ENCODE measurements around the gene SGTA.
A peak's percentile ranks its signal among the peaks of the same experiment; 100 is the strongest.

Gene SGTA

DNA sequence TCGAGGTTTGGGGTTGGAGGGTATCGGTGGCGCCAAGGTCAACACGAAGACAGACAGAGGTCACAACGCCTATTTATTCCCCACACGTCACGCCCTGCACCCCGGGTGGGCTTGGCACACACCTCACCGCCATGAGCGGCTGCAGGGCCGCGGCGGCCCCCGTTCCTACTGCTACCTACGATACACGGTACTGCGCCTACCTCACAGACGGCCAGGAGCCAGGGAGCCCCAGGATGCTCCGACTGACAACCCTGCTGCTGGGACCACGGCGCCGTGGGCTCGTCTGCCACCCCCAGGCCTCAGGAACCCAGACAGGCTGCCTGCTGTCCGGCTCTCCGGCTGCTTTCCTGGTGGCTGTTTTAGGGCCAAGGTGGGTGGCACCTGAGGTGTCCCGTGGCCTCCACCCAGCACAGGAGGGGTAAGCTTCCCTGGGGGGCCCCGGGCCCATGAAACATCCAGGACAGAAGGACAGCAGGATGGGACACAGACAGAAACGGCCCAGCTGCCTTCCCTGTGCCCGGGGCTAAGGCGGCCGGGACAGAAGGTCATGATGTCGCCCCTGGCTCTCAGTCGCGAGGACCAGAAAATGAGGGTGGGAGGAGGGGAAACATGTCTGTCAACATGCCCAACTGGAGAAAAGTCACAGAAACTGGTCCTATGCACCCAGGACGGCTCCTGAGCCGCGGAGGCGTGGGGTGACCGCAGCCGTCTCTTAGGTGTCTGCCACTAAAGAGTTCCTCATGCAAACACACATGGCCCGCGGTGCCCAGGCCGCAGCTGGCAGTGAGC lies 28.2 kb downstream of the SGTA start:
- no peak for DNase-seq (ENCODE audit: low spot score)

DNA sequence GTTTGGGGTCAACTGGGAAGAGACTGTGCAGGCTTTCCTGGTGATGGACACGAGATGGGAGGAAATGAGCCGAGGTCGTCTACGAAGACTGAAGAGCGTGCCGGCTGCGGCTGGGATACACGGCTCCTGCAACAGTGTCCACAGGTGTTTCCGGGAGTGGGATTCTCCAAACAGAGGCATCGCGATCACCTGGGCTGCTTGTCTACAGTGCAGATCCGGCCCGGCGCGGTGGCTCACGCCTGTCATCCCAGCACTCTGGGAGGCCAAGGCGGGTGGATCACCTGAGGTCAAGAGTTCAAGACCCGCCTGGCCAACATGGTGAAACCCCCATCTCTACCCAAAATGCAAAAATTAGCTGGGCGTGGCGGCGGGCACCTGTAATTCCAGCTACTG lies 31.6 kb downstream of the SGTA start:
- no peak for DNase-seq (ENCODE audit: low spot score)

DNA sequence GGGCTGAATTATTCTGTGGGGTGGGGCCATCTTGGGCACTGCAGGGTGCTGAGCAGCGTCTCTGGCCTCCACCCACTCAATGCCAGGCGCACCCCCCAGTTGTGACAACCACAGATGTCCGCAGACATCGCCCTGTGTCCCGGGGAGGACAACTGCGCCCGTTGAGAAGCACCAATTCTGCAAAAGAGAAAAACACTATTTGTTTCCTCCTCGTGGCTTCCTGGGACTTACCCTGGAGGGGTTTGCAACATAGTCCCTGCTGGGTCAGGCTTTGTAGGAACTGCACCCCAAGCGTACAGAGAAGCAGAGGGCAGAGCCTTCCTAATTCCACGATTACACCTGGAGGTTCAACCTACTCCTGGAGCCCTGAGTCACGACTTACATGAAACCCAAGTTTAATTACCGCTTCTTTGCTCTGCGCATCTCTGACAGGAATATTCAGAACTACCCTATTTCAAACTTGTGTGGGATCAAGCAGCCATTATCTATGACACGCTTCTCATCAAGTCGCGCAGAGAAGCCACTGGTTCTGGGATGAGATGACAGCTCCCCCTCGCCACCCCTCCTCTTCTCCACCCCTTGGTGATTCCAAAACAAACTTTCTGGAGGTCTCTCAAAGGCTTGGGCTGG lies 32.1 kb downstream of the SGTA start:
- DNase-seq (ENCODE audit: low spot score) = no peak

DNA sequence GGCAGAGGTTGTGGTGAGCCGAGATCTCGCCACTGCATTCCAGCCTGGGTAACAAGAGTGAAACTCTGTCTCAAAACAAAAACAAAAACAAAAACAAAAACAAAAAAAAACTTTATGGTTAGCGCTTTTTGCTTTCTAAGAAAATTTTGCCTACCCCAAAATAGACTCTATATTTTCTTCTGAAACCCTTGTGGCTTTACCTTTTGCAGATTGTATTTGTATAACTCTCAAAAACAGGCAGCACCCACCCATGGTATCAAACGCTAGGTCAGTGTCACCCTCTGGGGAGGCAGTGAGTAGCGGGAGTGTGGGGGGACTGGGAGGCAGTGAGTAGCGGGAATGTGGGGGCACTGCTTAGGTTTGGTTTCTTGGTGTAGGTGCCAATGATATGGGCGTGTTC lies 35.7 kb downstream of the SGTA start:
- no peak for DNase-seq (ENCODE audit: low spot score)

DNA sequence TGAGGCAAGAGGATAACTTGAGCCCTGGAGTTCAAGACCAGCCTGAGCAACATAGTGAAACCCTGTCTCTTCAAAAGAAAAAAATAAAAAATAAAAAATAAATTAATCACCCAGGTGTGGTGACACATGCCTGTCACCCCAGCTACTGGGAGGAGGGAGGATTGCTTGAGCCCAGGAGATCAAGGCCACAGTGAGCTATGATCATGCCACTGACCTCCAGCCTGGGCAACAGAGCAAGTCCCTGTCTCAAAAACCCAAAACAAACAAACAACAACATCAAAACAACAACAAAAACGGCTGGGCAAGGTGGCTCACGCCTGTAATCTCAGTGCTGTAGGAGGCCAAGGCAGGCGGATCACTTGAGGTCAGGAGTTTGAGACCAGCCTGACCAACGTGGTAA lies 39.0 kb downstream of the SGTA start:
- DNase-seq (ENCODE audit: low spot score) = no peak

DNA sequence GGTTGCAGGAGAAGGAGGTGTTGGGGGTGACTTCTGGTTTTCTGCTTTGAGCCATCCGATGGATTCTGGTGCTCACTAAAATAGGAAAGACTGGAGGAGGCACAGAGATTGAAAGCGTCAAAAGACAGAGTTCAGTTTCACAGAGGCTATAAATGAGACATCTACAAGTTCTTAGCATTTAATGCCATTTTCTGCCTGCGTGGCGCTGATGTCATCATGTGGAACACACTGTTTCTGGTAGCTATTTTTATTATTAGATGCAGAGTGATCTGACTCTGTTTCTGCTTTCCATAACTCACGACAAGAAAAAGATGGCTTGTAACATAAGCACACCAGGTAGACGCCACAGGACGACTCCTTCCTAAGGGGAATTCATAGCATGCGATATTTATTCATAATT lies 40.0 kb downstream of the SGTA start:
- DNase-seq (ENCODE audit: low spot score) = no peak

DNA sequence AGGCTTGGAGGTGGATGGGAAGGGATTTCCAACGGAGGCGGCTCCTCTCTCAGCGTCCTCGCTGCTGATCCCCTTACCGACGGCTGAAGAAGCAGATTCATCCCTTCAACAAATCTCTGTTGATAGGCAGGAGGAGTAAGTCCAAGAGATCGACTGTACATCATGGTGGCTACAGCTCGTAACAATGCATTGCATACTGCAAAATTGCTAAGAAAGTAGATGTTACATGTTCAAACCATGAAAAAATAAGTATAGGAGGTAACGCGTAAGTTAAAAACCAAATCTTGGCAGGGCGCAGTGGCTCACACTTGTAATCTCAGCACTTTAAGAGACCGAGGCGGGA lies 42.8 kb downstream of the SGTA start:
- no peak for DNase-seq (ENCODE audit: low spot score)

DNA sequence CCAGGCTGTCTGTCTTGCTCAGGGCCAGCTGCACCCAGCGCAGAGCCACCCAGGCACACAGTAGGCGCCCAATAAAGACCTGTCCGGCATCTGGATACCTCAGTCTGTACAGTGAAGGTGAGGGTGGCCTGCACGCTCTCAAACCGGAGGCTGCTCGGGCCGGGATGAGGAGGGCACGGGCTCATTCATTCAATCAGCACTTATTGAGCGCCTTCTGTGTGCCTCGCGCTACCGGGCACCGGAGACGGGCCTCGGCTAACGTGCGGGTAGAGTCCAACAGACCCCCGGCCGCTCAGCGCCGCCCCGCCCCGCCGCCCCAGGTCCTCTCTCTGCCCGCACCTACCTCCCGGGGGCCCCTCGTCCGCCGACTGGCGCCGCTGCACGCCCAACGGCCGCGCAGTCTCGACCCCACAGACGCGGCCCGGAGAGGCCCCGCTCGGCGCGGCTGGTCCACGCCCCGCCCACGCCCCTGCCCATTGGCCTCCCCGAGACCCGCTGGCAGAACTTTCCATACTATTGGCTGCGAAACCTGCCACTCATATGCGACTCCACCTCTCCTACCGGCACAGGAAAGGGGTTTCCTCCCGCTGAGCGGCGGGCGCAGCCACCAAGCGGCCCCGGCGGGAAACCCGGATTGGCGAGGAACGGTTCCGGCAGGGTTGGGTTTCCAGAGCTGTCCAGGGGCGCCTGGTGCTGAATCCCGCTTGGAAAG lies 43.3 kb downstream of the SGTA start, which contains the start of gene SLC39A3:
SLC39A3 (minus strand) TSS at position 416 of the 712 bp plus-strand sequence. CDS start 2,760 bp downstream, outside the sequence.
- peak; percentile 94 for DNase-seq (ENCODE audit: low spot score)

DNA sequence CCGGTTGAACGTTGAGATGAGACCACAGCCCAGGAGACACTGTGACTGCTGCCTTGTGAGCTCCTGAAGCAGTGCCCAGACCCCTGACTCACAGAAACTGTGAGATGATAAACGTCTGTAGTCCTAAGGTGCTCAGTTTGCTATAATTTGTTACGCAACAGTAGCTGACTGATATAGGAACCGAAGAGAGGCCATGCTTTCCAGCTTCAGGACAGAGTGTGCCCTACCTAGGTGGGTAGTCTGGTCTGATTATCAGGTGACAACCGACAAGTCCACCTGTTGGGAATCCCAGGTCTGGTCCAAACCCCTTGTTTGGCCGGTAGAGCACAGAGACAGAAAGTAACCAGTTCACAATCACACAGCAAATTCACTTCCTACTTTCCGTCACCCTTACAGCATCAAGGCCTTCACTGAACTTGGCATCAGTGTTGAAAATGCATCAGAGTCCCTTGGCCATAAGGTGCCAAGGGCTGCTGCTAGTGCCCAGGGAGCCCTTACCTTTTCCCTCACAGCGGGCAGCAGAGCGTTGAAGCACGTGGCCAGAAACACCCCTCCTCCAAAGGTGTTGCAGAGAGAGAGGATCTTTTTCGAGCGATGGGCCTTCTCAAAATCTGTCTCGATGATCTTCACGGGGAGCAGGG lies 46.4 kb downstream of the SGTA start:
- DNase-seq (ENCODE audit: low spot score) = no peak

DNA sequence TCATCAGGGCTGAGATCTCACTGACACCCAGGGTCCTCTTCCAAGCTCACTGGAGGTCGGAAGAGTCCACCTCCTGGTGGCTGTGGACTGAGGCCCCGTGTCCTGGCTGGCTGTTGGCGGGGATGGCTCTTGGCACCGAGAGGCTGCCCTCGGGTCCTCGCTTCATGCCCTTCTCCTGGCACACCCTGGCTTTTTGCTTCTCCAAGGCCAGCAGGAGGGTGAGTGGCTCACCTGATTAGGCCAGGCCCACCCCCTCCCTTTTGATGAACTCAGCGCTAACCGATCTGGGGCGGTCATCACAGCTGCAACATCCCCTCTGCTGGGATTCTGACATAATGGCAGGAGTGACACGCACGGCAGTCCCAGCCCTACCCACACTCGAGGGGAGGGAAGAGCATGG lies 47.7 kb downstream of the SGTA start:
- no peak for DNase-seq (ENCODE audit: low spot score)

DNA sequence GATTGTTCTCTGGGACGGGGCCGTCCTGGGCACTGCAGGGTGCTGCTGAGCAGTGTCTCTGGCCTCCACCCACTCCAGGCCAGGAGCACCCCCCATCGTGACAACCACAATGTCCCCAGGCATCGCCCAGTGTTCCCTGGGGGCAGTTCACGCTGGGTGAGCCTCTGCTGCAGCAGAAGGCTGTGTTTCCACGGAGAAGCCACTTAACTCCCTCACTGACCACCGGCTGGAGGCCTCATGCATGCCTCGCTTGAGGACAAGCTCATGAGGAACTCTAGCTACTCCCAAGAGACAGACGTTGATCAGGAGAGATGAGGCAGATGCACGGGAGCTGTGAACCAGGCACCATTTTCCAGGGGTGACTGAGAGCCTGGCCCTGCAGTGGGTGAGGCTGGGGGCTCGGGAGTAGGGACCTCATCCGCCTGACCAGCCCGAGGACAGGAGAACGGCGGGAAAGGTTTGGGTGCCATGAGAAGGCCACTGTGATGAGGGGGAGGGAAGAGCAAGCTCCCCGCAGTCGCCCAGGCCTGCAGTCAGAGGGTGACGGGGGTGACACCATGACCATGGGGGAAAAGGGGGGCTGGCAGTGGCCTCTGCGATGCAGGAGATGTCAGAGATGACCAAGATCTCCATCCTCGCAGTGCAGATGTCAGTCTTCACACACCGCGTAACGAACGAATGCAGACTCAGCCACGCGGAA lies 48.3 kb downstream of the SGTA start:
- no peak for DNase-seq (ENCODE audit: low spot score)

DNA sequence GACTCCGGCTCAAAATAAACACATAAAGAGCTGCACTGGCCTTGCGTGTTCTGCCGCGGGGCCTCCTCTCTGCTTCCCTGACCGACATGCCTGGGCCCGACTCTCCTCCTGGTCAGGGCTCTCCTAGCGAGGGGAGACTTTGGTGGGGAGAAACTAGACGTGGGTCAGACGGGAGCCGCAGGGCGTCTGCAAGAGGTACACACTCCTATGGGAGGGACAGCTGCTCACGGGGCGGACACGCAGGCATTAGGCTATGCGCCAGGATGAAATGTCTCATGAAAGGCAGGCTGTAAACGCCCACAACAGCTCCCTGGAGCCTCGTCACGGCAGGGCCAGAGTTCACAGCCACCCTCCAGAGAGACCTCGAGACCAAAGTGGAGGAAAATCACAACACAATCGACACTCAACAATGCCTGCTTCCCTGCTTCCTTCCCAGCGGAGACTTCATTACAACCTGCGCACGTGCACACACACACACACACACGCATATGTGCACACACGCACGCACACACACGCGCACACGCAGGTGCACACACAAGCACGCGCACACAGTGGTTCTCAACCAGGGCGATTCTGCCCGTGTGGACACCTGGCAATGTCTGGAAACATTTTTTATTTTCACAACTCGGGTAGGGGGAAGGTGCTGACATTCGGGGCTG lies 49.0 kb downstream of the SGTA start:
- no peak for DNase-seq (ENCODE audit: low spot score)

DNA sequence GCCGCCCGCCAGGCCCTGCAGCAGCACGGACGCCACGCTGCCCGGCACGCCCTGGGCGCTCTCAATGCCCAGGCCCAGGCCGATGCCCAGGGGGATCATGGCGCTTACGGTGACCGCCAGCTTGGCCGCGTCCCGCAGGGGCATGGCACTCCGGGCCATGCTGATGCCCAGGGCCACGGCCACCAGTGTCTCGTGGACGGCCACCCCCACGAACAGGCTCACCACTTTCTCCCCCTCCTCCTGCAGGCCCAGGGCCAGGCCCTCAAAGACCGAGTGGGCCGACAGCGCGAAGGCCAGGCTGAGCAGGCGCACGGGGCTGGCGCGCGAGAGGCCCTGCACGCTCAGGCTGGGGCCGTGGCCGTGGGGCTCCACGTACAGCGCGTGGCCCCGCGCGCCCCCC lies 50.2 kb downstream of the SGTA start:
- no peak for DNase-seq (ENCODE audit: low spot score)

DNA sequence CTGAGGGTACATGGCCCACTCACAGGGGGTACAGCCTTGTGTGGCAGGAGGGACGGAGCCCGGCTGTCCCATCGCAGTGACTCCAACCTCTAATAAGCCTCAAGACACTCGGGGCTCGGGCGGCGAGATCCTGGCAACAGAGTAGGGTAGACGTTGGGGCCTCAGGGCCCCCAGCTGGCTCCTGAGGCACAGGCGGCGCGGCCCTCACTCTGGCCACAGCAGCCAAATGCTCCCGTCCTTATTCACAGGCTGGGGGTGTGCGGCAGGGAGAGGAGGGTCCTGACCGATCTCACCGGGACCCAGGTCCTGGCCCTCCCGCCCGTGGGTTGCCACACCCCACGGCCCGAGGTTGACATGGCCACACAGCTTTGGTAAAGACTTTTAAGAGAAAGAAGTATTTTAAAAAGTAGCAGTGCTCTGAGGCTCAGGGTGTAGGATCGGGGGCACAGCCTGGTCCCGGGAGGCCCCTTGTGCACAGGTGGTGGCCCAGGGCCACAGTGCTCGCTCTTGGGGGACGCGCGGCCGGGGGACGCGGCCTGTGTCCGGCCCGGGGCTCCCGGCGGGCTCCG lies 50.8 kb downstream of the SGTA start:
- DNase-seq (ENCODE audit: low spot score) = no peak

DNA sequence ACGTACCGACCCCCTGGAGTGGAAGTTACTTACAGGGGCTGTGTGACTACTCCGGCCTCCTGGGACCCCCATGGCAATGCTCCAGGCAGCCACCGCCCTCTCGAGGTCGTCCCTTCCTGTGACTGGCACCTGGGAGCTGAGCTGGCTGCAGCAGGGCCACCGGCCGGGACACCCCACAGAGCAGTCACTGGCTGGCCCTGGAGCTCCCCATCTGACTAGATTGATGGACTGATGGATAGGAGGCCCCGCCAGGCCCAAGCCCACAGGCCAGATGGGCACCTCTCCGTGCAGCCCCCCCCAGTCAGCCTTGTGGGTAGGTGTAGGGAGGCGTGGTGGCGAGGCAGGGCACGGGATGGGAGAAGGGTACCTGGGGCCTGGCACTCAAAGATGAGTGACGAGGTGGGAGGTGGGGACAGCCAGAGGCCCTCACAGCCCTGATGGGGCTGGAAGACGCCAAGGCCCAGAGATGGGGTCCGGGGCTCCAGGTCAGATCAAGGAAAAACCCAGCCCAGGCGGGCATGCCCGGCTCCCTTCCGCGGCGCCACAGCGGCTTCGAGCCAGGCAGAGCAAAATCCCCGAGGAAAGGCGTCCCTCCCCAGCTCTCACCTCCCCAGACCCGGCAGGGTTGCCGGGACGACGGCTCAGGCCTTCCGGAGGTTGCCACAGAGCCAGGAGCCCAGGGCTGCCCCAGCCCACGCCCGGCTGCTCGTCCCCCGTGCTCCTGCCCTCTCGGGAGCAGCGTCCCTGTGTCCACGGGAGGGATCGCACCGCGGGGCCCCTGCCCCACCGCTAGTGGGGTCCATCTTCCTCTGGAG lies 51.7 kb downstream of the SGTA start:
- no peak for DNase-seq (ENCODE audit: low spot score)

DNA sequence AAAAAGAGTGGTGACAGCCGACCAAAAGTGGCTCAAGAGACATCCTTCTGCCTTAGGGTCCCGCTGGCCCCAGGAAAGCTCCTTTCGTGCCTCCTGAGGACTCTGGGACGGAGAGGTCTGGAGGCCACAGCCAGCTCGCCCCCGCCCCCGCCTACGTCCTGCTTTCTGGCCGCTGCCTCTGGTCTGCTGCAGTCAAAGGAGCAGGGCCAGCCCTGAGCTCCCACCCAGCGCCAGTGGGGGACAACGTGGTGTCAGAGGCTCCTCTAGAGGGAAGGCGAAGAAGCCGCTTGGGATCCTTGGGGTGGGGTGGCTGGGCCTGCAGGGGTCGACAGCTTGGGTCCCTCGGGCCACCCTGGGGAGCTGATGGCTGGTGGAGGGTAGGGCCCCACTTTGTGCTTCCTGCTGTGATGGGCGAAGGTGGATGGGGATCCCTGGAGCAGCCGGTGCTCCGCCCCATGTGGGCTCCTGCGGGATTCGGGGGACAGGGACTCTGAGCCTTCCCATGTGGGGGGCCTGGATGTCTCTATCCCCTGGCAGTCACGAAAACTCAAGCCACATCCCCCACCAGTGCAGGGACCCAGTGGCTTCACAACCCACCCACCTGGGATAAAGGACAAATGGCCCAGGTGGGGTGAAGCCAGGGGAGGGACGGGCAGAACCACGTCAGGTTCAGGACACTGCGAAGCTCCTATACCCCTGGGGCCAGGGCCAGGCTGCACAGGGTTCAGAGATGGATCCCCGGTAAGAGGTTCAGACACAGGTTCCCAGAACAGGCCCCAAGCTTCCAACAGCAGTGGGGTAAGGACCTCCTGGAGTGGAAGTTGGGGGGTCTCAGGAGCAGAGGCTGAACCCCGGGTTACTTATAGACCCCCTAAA lies 52.9 kb downstream of the SGTA start:
- DNase-seq (ENCODE audit: low spot score) = no peak

DNA sequence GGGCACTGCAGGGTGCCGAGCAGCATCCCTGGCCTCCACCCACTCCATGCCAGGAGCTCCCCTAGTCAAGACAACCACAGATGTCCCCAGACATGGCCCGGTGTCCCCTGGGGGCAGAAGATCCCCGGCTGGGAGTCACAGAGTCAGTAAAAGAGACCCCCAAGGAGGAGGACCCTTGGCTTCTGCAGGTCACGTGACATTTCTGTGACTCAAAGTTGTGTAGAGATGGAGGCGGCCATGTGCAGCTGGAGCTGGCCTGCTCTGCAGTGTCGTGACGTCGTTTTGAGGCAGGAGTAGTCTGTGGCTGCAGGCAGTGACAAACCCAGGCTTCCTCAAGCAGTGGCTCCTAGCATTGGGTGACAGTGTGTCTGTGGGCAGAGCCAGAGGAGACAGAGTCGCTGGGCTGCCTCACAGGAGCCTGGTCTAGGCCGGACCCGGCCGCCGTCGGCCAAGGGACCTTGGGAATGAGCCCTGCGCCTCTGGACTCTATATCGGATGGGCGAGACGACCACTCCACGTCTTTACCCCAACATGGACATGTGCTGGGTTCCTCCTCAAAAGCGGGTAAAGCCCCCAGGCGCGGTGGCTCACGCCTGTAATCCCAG lies 54.2 kb downstream of the SGTA start:
- no peak for DNase-seq (ENCODE audit: low spot score)

DNA sequence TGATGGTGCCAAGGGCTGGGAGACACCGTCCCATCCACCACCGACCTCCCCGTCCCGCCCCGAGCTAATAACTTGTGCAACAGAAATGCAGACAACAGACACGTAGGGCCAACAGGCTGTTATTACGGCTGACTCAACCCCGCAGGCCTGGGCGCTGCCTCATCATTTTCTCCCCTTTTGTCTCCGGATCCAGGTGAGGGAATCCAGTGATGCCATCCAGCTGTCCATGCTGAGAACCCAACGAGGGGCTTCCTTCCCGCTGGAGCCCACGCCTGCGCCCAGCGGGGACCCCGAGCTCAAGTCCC lies 55.5 kb downstream of the SGTA start:
- no peak for DNase-seq (ENCODE audit: low spot score)
